ENCODE measurements around the gene CTAG2.

DNA sequence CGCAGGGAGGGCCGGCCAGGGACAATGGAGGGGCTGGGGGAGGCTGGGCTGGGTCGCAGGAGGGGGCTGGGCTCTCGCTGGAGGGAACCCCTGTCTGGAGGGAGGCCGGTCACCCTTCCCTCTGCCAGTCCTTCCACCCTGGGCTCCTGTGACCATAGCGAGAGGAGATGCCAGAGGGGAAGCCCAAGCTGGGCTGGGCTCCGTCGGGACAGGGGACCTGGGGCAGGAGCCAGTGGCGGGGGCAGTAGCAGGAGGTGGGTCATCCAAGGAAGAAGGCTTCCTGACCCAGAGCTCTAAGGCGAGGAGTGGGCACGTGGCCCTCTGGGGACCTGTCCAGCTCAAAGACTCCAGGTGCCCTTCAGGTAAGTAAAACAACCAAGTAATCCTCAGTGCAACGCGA lies 51.2 kb downstream of the CTAG2 start:
- TF ChIP-seq, protein P1, sequence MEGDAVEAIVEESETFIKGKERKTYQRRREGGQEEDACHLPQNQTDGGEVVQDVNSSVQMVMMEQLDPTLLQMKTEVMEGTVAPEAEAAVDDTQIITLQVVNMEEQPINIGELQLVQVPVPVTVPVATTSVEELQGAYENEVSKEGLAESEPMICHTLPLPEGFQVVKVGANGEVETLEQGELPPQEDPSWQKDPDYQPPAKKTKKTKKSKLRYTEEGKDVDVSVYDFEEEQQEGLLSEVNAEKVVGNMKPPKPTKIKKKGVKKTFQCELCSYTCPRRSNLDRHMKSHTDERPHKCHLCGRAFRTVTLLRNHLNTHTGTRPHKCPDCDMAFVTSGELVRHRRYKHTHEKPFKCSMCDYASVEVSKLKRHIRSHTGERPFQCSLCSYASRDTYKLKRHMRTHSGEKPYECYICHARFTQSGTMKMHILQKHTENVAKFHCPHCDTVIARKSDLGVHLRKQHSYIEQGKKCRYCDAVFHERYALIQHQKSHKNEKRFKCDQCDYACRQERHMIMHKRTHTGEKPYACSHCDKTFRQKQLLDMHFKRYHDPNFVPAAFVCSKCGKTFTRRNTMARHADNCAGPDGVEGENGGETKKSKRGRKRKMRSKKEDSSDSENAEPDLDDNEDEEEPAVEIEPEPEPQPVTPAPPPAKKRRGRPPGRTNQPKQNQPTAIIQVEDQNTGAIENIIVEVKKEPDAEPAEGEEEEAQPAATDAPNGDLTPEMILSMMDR (IDR thresholded peaks at IDR 0.05) = no peak
- TF ChIP-seq EP300 (IDR thresholded peaks at IDR 0.05) (no peak), POLR2A (IDR thresholded peaks at IDR 0.05) (no peak), POLR2AphosphoS5 (IDR thresholded peaks at IDR 0.05) (no peak)
